Stimulated activated memory B cell treated with anti-CD40 and anti-IgM and Interleukin-4, amounts not matched to agents 10 μg/mL and 1 μg/mL and 100 μg/mL, for 72 hours (primary cell): ENCODE data around the gene TOPAZ1.
A peak's percentile ranks its signal among the peaks of the same experiment; 100 is the strongest.
"Not testable (repeated sequence)": the region's sequence is repeated elsewhere in the genome, so short reads cannot be mapped to it uniquely, and the experiment has no call there.

Source experiments
- ATAC-seq: fragments of 150-1000 bp; cut with Tn5 transposase; 2 replicates; pipeline ENCODE4 v1.10.0; 2021
- H3K27ac Mint-ChIP-seq: one replicate; pipeline ENCODE4 v1.8.0; 2022; ENCODE audit warnings: mild to moderate bottlenecking, mixed read lengths
- H3K27me3 Mint-ChIP-seq: one replicate; pipeline ENCODE4 v1.8.0; 2022; ENCODE audit warnings: mixed read lengths
- H3K36me3 Mint-ChIP-seq: one replicate; pipeline ENCODE4 v1.8.0; 2022; ENCODE audit warnings: mixed read lengths
- H3K4me1 Mint-ChIP-seq: one replicate; pipeline ENCODE4 v1.8.0; 2022; ENCODE audit warnings: mixed read lengths
- H3K4me3 Mint-ChIP-seq: one replicate; pipeline ENCODE4 v1.8.0; 2022; ENCODE audit warnings: mild to moderate bottlenecking, moderate library complexity, mixed read lengths
- H3K9me3 Mint-ChIP-seq: one replicate; pipeline ENCODE4 v1.8.0; 2022; ENCODE audit warnings: mixed read lengths

Gene TOPAZ1

GRCh38 chr3:44337248-44337785 lies 95.6 kb downstream of the TOPAZ1 start:
- no peaks in the 10 kb centered on the region for H3K9me3 Mint-ChIP-seq
- H3K4me3 Mint-ChIP-seq = peak overlapping the region; percentile 97
- no peak for ATAC-seq
- H3K27me3 Mint-ChIP-seq = peaks cover 6% of the 10 kb centered on the region
- H3K27ac Mint-ChIP-seq = peak overlapping the region; percentile 96
- H3K4me1 Mint-ChIP-seq = peaks cover 25% of the 10 kb centered on the region
- H3K36me3 Mint-ChIP-seq = no peaks in the 10 kb centered on the region

DNA sequence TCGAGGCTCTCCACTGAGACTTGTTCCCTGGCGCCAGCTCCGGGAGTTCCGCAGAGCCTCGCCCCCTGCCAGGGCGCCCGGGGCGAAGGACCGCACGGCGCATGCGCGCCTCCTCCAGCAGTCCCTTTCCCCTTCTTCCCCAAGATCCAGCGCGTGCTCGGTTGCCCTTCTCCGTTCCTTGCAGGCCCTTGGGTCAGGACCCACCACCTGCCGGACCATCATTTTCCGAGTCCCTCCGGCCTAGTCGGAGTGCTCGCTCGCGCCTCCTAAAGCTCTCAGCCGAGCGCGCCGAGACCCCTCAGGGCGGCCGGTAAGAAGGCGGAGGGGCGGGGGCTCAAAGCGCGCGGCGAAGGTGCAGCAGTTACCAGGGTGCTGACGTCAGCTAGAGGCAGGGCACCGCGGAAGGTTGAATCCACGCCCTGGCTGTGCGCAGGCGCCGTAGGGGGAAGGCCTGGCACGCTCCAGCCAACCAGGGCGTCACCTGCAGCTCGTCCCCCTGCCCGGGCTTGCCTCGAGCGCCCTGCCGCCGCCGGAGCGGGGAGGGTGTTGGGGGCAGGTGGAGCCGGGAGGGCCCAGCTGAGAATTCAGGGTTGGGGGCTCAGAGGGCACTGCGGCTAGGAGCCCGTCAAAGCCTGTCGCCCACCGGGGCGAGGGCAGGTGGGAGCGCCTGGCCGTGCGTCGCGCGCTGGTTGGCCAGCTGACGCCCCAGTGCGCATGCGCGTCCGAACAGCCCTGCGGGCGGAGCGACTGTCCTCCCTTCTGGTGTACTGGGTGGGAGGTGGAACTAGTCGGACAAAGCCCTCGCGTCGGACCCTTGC lies 96.5 kb downstream of the TOPAZ1 start, which contains the start of gene TCAIM:
Gene TCAIM, plus strand, starts transcription at position 757 of the 818 bp plus-strand sequence. CDS start 16,017 bp downstream, outside the sequence.
- H3K4me3 Mint-ChIP-seq = peak within 1 kb of the TSS; percentile 97
- H3K27ac Mint-ChIP-seq = peak within 1 kb of the TSS; percentile 96
- H3K27me3 Mint-ChIP-seq = peaks cover 2% of the 10 kb centered on the region
- H3K36me3 Mint-ChIP-seq = no peaks in the 10 kb centered on the region
- ATAC-seq = peak; percentile 98
- no peaks in the 10 kb centered on the region for H3K9me3 Mint-ChIP-seq
- peaks cover 25% of the 10 kb centered on the region for H3K4me1 Mint-ChIP-seq

DNA sequence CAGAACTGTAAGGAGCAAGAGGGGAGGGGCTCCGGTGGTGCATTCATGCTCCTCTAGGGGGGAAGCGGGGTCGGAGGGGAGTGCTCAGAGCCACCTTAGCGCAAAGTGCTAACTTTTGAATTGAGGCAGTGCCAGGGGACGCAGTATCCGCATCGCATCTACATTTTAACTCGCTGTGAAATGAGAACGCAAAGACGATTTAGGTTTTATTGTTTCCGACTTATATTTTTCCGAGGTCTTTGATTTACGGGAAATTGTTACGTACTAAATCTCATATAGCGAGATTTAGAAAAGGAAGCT lies 97.1 kb downstream of the TOPAZ1 start:
- H3K4me1 Mint-ChIP-seq = peaks cover 25% of the 10 kb centered on the region
- H3K4me3 Mint-ChIP-seq = peak overlapping the region; percentile 97
- no peak for ATAC-seq
- H3K9me3 Mint-ChIP-seq = no peaks in the 10 kb centered on the region
- no peaks in the 10 kb centered on the region for H3K36me3 Mint-ChIP-seq
- H3K27me3 Mint-ChIP-seq = no peaks in the 10 kb centered on the region
- H3K27ac Mint-ChIP-seq = peak overlapping the region; percentile 96

DNA sequence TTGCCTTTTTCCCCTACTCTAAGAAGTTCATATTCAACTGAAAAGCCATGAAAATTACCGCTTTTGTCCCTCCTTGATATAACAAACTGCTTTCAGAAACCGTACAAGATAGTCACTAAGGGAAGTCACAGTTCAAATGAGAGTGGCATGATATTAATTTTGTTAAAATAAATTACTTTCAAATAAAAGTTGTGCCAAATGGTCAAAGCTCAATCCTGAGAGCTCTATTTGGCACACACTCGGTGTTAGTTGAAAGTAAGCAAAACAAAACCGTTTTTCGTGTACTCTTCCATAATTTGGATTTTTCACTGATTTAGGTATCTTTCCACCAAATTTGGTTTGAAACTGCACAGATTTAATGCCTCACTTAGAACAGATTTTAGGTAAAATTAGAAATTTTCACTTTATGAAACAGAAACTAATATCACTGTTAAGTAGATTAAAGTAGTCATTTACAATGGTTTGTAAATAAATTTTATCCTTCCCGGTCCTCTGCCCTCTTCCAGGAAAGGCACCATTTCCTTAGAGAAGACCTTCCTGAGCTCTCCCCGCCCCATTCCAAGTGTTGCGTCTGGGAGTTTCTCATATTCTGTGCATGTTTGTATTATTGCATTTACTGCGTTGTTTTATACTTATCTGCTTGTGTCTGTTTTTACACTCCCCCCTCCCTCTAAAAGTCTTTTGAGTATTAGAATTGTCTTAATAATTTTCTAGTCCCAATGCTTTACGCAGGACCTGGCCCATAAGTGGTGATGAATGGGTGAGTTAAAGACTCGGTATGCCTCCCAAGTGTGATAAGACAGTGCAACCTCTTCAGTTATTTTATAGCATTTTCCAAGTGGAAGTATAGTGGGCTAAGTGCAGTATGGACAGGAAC lies 97.7 kb downstream of the TOPAZ1 start:
- ATAC-seq = no peak
- Mint-ChIP-seq H3K27me3 (no peaks in the 10 kb centered on the region), H3K9me3 (no peaks in the 10 kb centered on the region), H3K4me1 (peaks cover 25% of the 10 kb centered on the region), H3K36me3 (no peaks in the 10 kb centered on the region), H3K4me3 (peak overlapping the region; percentile 97), H3K27ac (peak overlapping the region; percentile 96)

DNA sequence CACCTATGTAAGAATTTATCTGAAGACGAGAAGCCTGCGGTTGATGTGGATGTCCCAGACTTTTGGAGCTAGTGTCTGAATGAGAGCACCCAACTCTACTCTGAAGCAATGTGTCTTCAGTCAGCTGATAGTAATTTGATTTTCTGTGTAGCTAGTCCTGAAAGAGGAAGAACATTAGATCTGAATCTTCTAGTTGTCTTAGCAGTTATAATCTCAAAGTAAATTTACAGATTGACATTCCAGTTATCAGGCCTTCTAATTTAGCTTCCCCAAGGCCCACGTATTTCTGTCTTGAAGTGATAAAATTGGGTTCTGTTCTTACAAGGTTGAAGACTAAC lies 98.3 kb downstream of the TOPAZ1 start:
- Mint-ChIP-seq H3K4me3 (peak overlapping the region; percentile 97), H3K27me3 (no peaks in the 10 kb centered on the region), H3K4me1 (peaks cover 25% of the 10 kb centered on the region), H3K27ac (peak overlapping the region; percentile 96), H3K9me3 (no peaks in the 10 kb centered on the region), H3K36me3 (no peaks in the 10 kb centered on the region)
- no peak for ATAC-seq

DNA sequence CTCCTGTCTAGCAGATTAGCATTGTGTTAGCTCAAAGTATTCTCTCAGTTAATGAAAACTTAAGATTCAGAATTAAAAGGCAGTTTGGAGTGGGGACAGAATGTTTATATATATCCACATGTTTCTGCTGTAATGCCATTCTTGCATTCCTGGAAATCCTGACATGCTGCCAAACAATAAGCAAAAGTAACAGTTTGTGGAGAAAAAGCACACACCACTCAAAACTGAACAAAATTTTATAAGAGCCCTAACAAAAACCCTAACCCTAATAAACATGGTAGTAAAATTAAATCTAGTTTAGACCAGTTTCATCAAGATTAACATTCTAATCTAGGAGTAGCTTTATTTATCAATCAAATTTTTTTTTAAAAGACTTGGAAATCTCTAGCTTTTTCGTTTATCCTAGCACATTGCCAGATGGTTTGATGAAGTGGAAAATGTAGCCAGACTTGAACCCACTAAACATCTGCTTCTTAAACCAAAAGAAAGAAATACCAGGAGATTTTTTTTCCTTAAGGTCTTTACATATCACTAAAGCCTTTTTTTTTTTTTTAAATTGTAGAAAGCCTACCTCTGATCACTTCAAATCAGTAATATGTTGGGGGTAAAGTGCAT lies 100.6 kb downstream of the TOPAZ1 start:
- H3K9me3 Mint-ChIP-seq = no peaks in the 10 kb centered on the region
- H3K4me3 Mint-ChIP-seq = no peak overlapping the region

GRCh38 chr3:44343421-44343820 lies 101.7 kb downstream of the TOPAZ1 start:
- no peaks in the 10 kb centered on the region for H3K27me3 Mint-ChIP-seq
- no peak overlapping the region for H3K27ac Mint-ChIP-seq

More for the DNA sequence above, 100.6 kb downstream of the TOPAZ1 start:
- ATAC-seq = no peak
- H3K27me3 Mint-ChIP-seq = no peaks in the 10 kb centered on the region
- no peaks in the 10 kb centered on the region for H3K36me3 Mint-ChIP-seq
- peaks cover 23% of the 10 kb centered on the region for H3K4me1 Mint-ChIP-seq
- H3K27ac Mint-ChIP-seq = no peak overlapping the region

DNA sequence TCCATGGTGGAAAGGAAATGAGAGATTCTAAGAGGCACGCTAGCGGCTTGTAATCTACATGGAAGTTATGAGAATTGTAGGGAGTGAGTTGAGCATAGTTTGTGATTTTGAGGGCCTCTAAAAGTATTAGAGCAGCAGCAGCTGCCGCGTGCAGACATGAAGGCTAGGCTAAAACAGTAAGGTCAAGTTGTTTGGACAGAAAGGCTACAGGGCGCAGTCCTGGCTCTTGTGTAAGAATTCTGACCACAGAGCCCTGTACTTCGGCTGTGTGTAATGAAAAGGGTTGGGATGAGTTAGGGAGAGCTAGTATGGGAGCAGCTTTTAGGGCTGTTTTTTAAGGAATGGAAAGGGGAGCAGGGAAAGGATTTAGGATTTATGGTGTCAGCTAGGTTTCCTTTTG lies 104.9 kb downstream of the TOPAZ1 start:
- not testable (repeated sequence) for H3K27me3 Mint-ChIP-seq, ATAC-seq, H3K36me3 Mint-ChIP-seq, H3K9me3 Mint-ChIP-seq, H3K27ac Mint-ChIP-seq, H3K4me3 Mint-ChIP-seq
- H3K4me1 Mint-ChIP-seq = peaks cover 14% of the 10 kb centered on the region

More at GRCh38 chr3:44343421-44343820, 101.7 kb downstream of the TOPAZ1 start:
- Mint-ChIP-seq H3K4me1 (peaks cover 16% of the 10 kb centered on the region), H3K4me3 (no peak overlapping the region), H3K36me3 (no peaks in the 10 kb centered on the region), H3K9me3 (no peaks in the 10 kb centered on the region)
- no peak for ATAC-seq

DNA sequence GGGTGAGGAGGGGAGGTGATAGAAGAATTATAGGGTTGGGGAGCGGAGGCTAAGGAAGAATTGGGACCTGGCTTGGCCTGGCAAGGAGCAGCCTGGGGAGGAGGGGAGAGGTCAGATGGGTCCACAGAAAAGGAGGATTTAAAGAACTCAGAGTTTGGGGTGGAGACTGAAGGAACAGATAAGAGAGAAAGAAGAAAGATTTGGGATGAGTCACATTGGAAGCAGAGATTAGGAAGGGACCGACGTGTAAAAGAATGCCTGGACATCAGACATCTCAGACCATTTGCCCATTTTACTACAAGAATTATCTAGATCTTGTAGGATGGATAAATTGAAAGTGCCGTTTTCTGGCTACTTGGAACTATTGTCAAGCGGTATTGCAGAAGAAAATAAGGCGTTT lies 107.3 kb downstream of the TOPAZ1 start:
- Mint-ChIP-seq H3K4me3 (no peak overlapping the region), H3K27ac (no peak overlapping the region), H3K27me3 (no peaks in the 10 kb centered on the region), H3K9me3 (no peaks in the 10 kb centered on the region), H3K36me3 (peaks cover 8% of the 10 kb centered on the region), H3K4me1 (peaks cover 14% of the 10 kb centered on the region)
- no peak for ATAC-seq

DNA sequence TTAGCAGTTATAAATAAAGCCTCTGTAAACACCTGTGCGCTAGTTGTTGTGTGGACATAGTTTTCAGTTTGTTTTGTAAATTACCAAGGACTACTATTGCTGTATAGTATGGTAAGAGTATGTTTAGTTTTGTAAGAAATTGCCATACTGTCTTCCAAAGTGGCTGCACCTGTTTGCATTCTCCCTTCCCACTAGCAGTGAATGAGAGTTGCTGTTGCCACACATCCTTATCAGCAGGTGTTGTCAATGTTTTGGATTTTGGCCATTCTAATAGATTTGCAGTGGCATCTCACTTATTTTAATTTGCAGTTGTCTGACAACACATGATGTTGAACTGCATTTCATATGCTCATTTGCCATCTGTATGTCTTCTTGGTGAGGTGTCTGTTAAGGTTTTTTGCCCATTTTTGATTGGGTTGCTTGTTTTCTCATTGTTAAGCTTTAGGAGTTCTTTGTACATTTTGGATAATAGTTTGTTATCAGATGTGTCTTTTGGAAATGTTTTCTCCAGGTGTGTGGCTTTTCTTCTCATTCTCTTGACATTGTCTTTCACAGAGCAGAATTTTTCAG lies 111.8 kb downstream of the TOPAZ1 start:
- Mint-ChIP-seq H3K27ac (no peak overlapping the region), H3K4me3 (no peak overlapping the region), H3K36me3 (peaks cover 25% of the 10 kb centered on the region), H3K4me1 (peaks cover 14% of the 10 kb centered on the region), H3K27me3 (no peaks in the 10 kb centered on the region), H3K9me3 (no peaks in the 10 kb centered on the region)
- ATAC-seq = no peak

- no peaks in the 10 kb centered on the region for H3K9me3 Mint-ChIP-seq
- peaks cover 32% of the 10 kb centered on the region for H3K36me3 Mint-ChIP-seq
- H3K27me3 Mint-ChIP-seq = no peaks in the 10 kb centered on the region
- H3K4me3 Mint-ChIP-seq = no peak overlapping the region
- H3K27ac Mint-ChIP-seq = no peak overlapping the region
- H3K4me1 Mint-ChIP-seq = no peaks in the 10 kb centered on the region
- ATAC-seq = no peak
Measured at GRCh38 chr3:44355362-44356033, 113.8 kb downstream of the TOPAZ1 start.

GRCh38 chr3:44359146-44359751 lies 117.6 kb downstream of the TOPAZ1 start:
- H3K27ac Mint-ChIP-seq = no peak overlapping the region
- no peak overlapping the region for H3K4me3 Mint-ChIP-seq
- no peaks in the 10 kb centered on the region for H3K9me3 Mint-ChIP-seq
- no peaks in the 10 kb centered on the region for H3K27me3 Mint-ChIP-seq
- H3K36me3 Mint-ChIP-seq = peaks cover 21% of the 10 kb centered on the region
- no peak for ATAC-seq
- H3K4me1 Mint-ChIP-seq = no peaks in the 10 kb centered on the region

DNA sequence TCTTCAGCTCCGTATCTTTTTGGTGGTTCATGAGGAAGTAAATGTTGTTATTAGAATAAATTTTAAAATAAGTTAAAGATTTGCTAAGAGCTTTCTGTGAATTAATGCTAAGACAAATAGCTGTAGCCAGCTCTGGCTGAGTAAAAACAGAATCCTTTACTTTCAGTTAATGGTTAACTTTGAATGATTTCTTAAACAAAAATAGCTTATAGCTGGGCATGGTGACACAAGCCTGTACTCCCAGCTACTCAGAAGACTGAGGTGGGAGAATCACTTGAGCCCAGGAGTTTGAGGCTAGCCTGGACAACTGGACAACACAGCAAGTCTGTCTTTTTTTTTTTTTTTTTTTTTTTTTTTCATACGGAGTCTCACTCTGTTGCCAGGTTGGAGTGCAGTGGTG lies 121.9 kb downstream of the TOPAZ1 start:
- H3K36me3 Mint-ChIP-seq = peaks cover 16% of the 10 kb centered on the region

DNA sequence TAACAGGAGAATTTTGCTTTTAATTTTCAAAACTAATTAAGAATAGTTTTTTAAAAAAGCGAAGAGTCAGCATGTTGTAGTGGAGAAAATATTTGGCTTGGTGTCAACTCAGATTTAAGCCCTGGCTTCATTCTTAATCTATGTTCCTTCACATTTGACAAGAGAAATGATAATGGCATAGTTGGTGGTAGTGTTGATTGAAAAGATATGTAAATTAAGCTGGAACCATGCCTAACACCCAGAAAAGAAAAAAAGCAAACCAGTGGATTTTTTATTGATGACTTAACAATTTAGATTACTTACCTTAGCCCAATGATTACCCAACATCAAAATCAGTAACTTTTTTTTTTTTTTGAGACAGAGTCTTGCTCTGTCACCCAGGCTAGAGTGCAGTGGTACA lies 124.3 kb downstream of the TOPAZ1 start:
- Mint-ChIP-seq H3K4me3 (no peak overlapping the region), H3K4me1 (no peaks in the 10 kb centered on the region), H3K36me3 (peaks cover 11% of the 10 kb centered on the region), H3K9me3 (no peaks in the 10 kb centered on the region), H3K27ac (no peak overlapping the region), H3K27me3 (no peaks in the 10 kb centered on the region)
- ATAC-seq = no peak

More for the DNA sequence above, 121.9 kb downstream of the TOPAZ1 start:
- H3K4me1 Mint-ChIP-seq = no peaks in the 10 kb centered on the region
- H3K27me3 Mint-ChIP-seq = no peaks in the 10 kb centered on the region
- no peak overlapping the region for H3K27ac Mint-ChIP-seq
- ATAC-seq = no peak
- H3K4me3 Mint-ChIP-seq = no peak overlapping the region
- no peaks in the 10 kb centered on the region for H3K9me3 Mint-ChIP-seq
